Mesendoderm (in vitro differentiated cells): Measurements from ENCODE around the gene PYURF.

Experiments
- DNase-seq: peaks from one replicate; pipeline ENCODE4 v3.0.0; 2013
- H2AK5ac ChIP-seq: 2 replicates; pipeline ENCODE4 v1.6.1; 2013; ENCODE audit warnings: low read length, inconsistent platforms
- H2BK120ac ChIP-seq: 2 replicates; pipeline ENCODE4 v1.6.1; 2013; ENCODE audit warnings: low read depth, mild to moderate bottlenecking, low read length, moderate library complexity, mixed read lengths
- H2BK15ac ChIP-seq: replicated peaks from 2 replicates; pipeline ENCODE4 v1.6.1; 2013; ENCODE audit warnings: low read depth, mild to moderate bottlenecking, moderate library complexity
- H2BK5ac ChIP-seq: 2 replicates; pipeline ENCODE4 v1.6.1; 2013; ENCODE audit warnings: low read length, inconsistent platforms
- H3K18ac ChIP-seq: 2 replicates; pipeline ENCODE4 v1.6.1; 2013; ENCODE audit warnings: mild to moderate bottlenecking, low read length, mixed read lengths
- H3K23ac ChIP-seq: one replicate; pipeline ENCODE4 v1.6.1; 2013; ENCODE audit warnings: low read length
- H3K27ac ChIP-seq: 2 replicates; pipeline ENCODE4 v1.5.1; 2013; ENCODE audit warnings: low read depth, mild to moderate bottlenecking, inconsistent platforms, low read length, moderate library complexity
- H3K27me3 ChIP-seq: 2 replicates; pipeline ENCODE4 v1.6.1; 2013; ENCODE audit warnings: low read length, control low read depth, mild to moderate bottlenecking, inconsistent platforms; ENCODE audit not compliant: insufficient read depth, poor library complexity
- H3K36me3 ChIP-seq: 2 replicates; pipeline ENCODE4 v1.6.1; 2013; ENCODE audit warnings: low read length, inconsistent platforms; ENCODE audit not compliant: control insufficient read depth, insufficient read depth
- H3K4ac ChIP-seq: one replicate; pipeline ENCODE4 v1.6.1; 2013; ENCODE audit warnings: low read depth, mild to moderate bottlenecking, low read length, moderate library complexity
- H3K4me1 ChIP-seq: 2 replicates; pipeline ENCODE4 v1.6.1; 2013; ENCODE audit warnings: low read depth, low read length, inconsistent platforms; ENCODE audit not compliant: control insufficient read depth
- H3K4me2 ChIP-seq: 2 replicates; pipeline ENCODE4 v1.6.1; 2013; ENCODE audit warnings: low read length
- H3K4me3 ChIP-seq: 2 replicates; pipeline ENCODE4 v1.5.1; 2013; ENCODE audit warnings: mild to moderate bottlenecking, low read length
- H3K56ac ChIP-seq: one replicate; pipeline ENCODE4 v1.6.1; 2013; ENCODE audit warnings: low read length
- H3K79me1 ChIP-seq: 2 replicates; pipeline ENCODE4 v1.6.1; 2013; ENCODE audit warnings: low read length, inconsistent platforms
- H3K79me2 ChIP-seq: 2 replicates; pipeline ENCODE4 v1.6.1; 2013; ENCODE audit warnings: mild to moderate bottlenecking, low read length; ENCODE audit not compliant: control insufficient read depth, insufficient read depth
- H3K9ac ChIP-seq: 2 replicates; pipeline ENCODE4 v1.6.1; 2013; ENCODE audit warnings: low read length, inconsistent platforms
- H4K5ac ChIP-seq: one replicate; pipeline ENCODE4 v1.6.1; 2013; ENCODE audit warnings: low read length
- H4K8ac ChIP-seq: one replicate; pipeline ENCODE4 v1.6.1; 2013; ENCODE audit warnings: low read depth, mild to moderate bottlenecking, control low read depth, low read length, moderate library complexity
- WGBS: extraction: QIAGEN DNeasy Blood & Tissue Kit; methylation state at CpG from one replicate; pipeline ENCODE4 v1.1.7; 2013; ENCODE audit warnings: low lambda C conversion rate, missing lambda C conversion rate; ENCODE audit not compliant: insufficient coverage; ENCODE audit errors: extremely low coverage; 5-methylcytosine and 5-hydroxymethylcytosine counted together

The PYURF gene

DNA sequence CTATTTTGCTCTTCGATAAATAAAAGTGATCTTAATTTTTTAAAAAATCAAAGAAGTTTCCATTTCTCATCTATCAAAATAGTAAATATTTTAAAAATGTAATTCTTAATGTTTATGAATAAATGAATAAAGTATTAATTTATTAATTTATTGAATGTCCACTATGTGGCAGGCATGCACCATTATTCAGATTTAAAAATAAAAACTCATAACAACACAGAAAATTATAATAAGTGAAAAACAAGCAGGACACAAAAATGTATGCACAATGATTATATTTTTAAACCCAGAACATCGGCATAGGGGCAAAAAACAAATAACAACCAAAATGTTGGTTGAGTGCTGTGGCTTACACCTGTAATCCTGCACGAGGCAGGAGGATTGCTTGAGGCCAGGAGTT is 5.3 kb upstream of the PYURF start:
- Histone ChIP-seq H3K4me3 (no peak overlapping the region), H3K23ac (no peak overlapping the region), H3K27ac (no peak overlapping the region), H3K36me3 (no peaks in the 10 kb centered on the region), H3K4ac (no peak overlapping the region), H3K9ac (no peak overlapping the region), H2AK5ac (no peak overlapping the region), H4K5ac (no peak overlapping the region), H3K79me2 (no peaks in the 10 kb centered on the region), H2BK15ac (no peak overlapping the region), H4K8ac (no peak overlapping the region), H3K79me1 (no peaks in the 10 kb centered on the region), H3K56ac (no peak overlapping the region), H2BK5ac (no peak overlapping the region), H3K18ac (no peak overlapping the region), H2BK120ac (no peak overlapping the region), H3K27me3 (no peaks in the 10 kb centered on the region), H3K4me1 (no peaks in the 10 kb centered on the region), H3K4me2 (no peak overlapping the region)
- no CpG with 5 or more reads among the region's 3 CpGs for WGBS
- DNase-seq: no peak

DNA sequence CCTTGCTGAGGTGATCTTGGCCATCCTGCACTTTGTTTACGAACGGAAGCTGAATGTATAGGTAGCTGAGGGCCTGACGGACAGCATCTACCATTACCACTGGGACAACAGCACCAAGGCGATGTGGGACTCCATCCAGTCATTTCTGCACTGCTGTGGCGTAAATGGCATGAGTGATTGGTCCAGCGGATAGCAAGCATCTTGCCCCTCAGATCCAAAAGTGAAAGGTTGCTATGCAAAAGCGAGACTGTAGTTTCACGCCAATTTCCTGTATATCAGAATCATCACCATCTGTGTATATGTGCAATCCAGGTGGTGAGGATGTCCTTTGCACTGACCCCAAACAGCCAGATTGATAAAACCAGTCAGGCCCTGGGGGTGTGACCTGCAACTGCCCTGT is 4.2 kb upstream of the PYURF start:
- DNase-seq: no peak
- Histone ChIP-seq H2BK120ac (no peak overlapping the region), H2AK5ac (no peak overlapping the region), H3K27me3 (no peaks in the 10 kb centered on the region), H3K4me3 (no peak overlapping the region), H2BK5ac (no peak overlapping the region), H4K8ac (no peak overlapping the region), H3K4me1 (no peaks in the 10 kb centered on the region), H3K36me3 (no peaks in the 10 kb centered on the region), H3K79me1 (no peaks in the 10 kb centered on the region), H3K56ac (no peak overlapping the region), H3K79me2 (peaks cover 5% of the 10 kb centered on the region), H2BK15ac (no peak overlapping the region), H4K5ac (no peak overlapping the region), H3K9ac (no peak overlapping the region), H3K4me2 (no peak overlapping the region), H3K27ac (no peak overlapping the region), H3K4ac (no peak overlapping the region), H3K18ac (no peak overlapping the region), H3K23ac (no peak overlapping the region)
- WGBS: no CpG with 5 or more reads among the region's 8 CpGs

DNA sequence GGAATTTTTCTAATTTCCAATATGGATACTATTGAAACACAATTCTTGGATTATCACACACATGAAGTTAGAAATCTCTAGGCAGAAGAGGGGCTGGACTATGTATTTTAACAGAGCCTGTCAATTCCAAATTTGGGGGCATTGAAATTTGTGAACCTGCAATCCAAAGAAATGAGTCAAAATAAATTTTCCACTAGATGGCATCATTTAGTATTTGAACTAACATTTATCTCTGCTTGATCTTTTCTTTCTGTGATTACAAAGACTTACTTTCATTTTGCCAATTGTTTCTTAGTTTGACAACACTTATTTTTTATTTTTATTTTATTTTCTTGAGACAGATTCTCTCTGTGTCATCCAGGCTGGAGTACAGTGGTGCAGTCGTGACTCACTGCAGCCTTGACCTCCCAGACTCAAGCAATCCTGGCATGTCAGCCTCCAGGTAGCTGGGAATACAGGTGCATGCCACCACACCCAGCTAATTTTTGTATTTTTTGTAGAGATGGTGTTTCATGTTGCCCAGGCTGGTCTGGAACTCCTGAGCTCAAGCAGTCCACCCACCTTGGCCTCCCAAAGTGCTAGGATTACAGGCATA is 2.7 kb upstream of the PYURF start:
- Histone ChIP-seq H3K4ac (no peak overlapping the region), H3K23ac (no peak overlapping the region), H4K8ac (no peak overlapping the region), H2BK120ac (no peak overlapping the region), H3K27ac (no peak overlapping the region), H3K18ac (no peak overlapping the region), H3K36me3 (no peaks in the 10 kb centered on the region), H2BK5ac (no peak overlapping the region), H2BK15ac (no peak overlapping the region), H3K9ac (no peak overlapping the region), H3K4me1 (no peaks in the 10 kb centered on the region), H2AK5ac (no peak overlapping the region), H3K79me2 (peaks cover 13% of the 10 kb centered on the region), H3K27me3 (no peaks in the 10 kb centered on the region), H3K56ac (no peak overlapping the region), H4K5ac (no peak overlapping the region), H3K4me3 (no peak overlapping the region), H3K4me2 (no peak overlapping the region), H3K79me1 (peaks cover 4% of the 10 kb centered on the region)
- no CpG with 5 or more reads among the region's 1 CpG for WGBS
- DNase-seq: no peak

- H3K56ac ChIP-seq: peak overlapping the region; percentile 84
These were observed 595 bp upstream of the PYURF start for GRCh38 chr4:88524171-88524570.

GRCh38 chr4:88522702-88523324 is 763 bp downstream of the PYURF start:
- no peak overlapping the region for H4K5ac ChIP-seq
- H3K36me3 ChIP-seq: no peaks in the 10 kb centered on the region
- no peak overlapping the region for H2BK5ac ChIP-seq
- H3K23ac ChIP-seq: peak overlapping the region; percentile 3
- no peak overlapping the region for H2BK15ac ChIP-seq
- no peak overlapping the region for H4K8ac ChIP-seq
- H3K79me2 ChIP-seq: peaks cover 13% of the 10 kb centered on the region
- peak overlapping the region; percentile 60 for H3K18ac ChIP-seq
- H3K4me1 ChIP-seq: no peaks in the 10 kb centered on the region
- peak overlapping the region; percentile 73 for H3K4me2 ChIP-seq
- DNase-seq: peak; percentile 67
- peak overlapping the region; percentile 25 for H3K27ac ChIP-seq
- H2BK120ac ChIP-seq: no peak overlapping the region
- H2AK5ac ChIP-seq: no peak overlapping the region
- peak overlapping the region; percentile 76 for H3K9ac ChIP-seq
- peak overlapping the region; percentile 90 for H3K56ac ChIP-seq
- peak overlapping the region; percentile 87 for H3K4ac ChIP-seq
- peak overlapping the region; percentile 80 for H3K4me3 ChIP-seq
- no CpG with 5 or more reads among the region's 28 CpGs for WGBS
- H3K79me1 ChIP-seq: peaks cover 6% of the 10 kb centered on the region
- no peaks in the 10 kb centered on the region for H3K27me3 ChIP-seq

More at GRCh38 chr4:88524171-88524570, 595 bp upstream of the PYURF start:
- Histone ChIP-seq H2BK5ac (no peak overlapping the region), H3K79me1 (peaks cover 6% of the 10 kb centered on the region), H3K27me3 (no peaks in the 10 kb centered on the region), H4K8ac (no peak overlapping the region), H3K36me3 (no peaks in the 10 kb centered on the region), H3K4me3 (no peak overlapping the region), H3K27ac (no peak overlapping the region), H3K23ac (no peak overlapping the region), H4K5ac (peak overlapping the region; percentile 81), H2BK15ac (no peak overlapping the region), H3K9ac (peak overlapping the region; percentile 68), H3K79me2 (peaks cover 13% of the 10 kb centered on the region), H2AK5ac (no peak overlapping the region), H2BK120ac (no peak overlapping the region), H3K4me2 (peak overlapping the region; percentile 71), H3K4me1 (no peaks in the 10 kb centered on the region), H3K4ac (no peak overlapping the region), H3K18ac (no peak overlapping the region)
- no CpG with 5 or more reads among the region's 2 CpGs for WGBS
- DNase-seq: peak; percentile 18

GRCh38 chr4:88518911-88519310 is 4.7 kb downstream of the PYURF start:
- Histone ChIP-seq H3K23ac (no peak overlapping the region), H3K79me2 (peaks cover 13% of the 10 kb centered on the region), H3K27me3 (no peaks in the 10 kb centered on the region), H4K8ac (no peak overlapping the region), H3K4ac (no peak overlapping the region), H3K18ac (no peak overlapping the region), H3K56ac (no peak overlapping the region), H3K79me1 (peaks cover 6% of the 10 kb centered on the region), H3K4me2 (no peak overlapping the region), H2BK120ac (no peak overlapping the region), H2BK15ac (no peak overlapping the region), H3K27ac (no peak overlapping the region), H3K36me3 (no peaks in the 10 kb centered on the region), H3K4me1 (no peaks in the 10 kb centered on the region), H3K4me3 (no peak overlapping the region), H2AK5ac (no peak overlapping the region), H4K5ac (no peak overlapping the region), H2BK5ac (no peak overlapping the region), H3K9ac (no peak overlapping the region)
- DNase-seq: no peak
- WGBS: no CpG with 5 or more reads among the region's 6 CpGs
